ENCODE data around the gene IQCN.

DNA sequence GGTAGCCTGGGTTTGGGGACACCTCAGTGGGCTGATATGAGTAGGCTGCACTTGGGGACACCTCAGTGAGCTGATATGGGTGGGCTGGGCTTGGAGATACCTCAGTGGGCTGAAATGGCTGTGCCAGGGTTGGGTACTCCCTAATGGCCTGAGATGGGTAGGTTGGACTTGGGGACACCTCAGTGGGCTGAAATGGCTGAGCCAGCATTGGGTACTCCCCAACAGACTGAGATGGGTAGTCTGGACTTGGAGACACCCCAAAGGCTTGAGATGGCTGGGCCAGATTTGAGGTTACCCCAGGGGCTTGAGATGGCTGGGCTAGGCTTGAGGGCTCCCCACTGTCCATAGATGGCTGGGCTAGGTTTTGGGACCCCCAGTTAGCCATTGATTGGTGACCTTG, 12.1 kb downstream of the IQCN start:
- TF ChIP-seq TAF1 (IDR thresholded peaks at IDR 0.05; ENCODE audit: borderline replicate concordance, low read depth, low read length) (no peak), POLR2A (IDR thresholded peaks at IDR 0.05; ENCODE audit: low read depth, low read length) (no peak)

All from GM12892 (cell line).